Measurements from ENCODE around the gene CASP2.

The CASP2 gene

GRCh38 chr7:143343596-143343995, 55.4 kb downstream of the CASP2 start:
- no peak overlapping the region for H3K27ac ChIP-seq
- H3K9me3 ChIP-seq = no peaks in the 10 kb centered on the region
- H3K4me3 ChIP-seq (ENCODE audit: low read depth in 1 of 2, low read length in 1 of 2) = no peak overlapping the region
- H3K4me1 ChIP-seq (ENCODE audit: control insufficient read depth in 1 of 2, insufficient read depth in 1 of 2, low read depth in 1 of 2, low read length in 1 of 2) = peaks cover 9 to 12% of the 10 kb centered on the region in 2 experiments
- peaks cover 3% of the 10 kb centered on the region for H3K27me3 ChIP-seq
- H3K36me3 ChIP-seq = no peaks in the 10 kb centered on the region
- no peak for TF ChIP-seq CTCF (IDR thresholded peaks at IDR 0.05)

DNA sequence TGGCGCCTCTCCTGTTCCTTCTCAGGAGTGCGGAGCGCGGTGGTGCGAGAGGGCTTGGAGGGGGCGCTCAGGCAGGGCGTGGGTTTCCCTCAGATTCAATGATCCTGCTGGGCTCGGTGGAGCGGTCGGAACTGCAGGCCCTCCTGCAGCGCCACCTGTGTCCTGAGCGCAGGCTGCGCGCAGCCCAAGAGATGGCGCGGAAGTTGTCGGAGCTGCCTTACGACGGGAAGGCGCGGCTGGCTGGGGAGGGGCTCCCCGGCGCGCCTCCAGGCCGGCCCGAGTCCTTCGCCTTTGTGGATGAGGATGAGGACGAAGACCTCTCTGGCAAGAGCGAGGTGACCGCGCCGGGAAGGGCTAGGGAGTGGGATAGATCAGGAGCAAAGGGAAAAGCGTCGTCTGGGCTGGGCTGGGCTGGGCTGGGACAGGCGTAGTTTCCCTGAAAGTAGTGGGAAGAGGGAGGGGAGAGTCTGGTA, 57.3 kb downstream of the CASP2 start:
- Histone ChIP-seq H3K4me1 (ENCODE audit: control insufficient read depth in 1 of 2, insufficient read depth in 1 of 2, low read depth in 1 of 2, low read length in 1 of 2) (peaks cover 9 to 12% of the 10 kb centered on the region in 2 experiments), H3K27me3 (peaks cover 3% of the 10 kb centered on the region), H3K9me3 (no peaks in the 10 kb centered on the region), H3K36me3 (no peaks in the 10 kb centered on the region), H3K27ac (peak overlapping the region; percentile 23), H3K4me3 (ENCODE audit: low read depth in 1 of 2, low read length in 1 of 2) (peak overlapping the region; percentile 29 to 57)
- TF ChIP-seq CTCF (IDR thresholded peaks at IDR 0.05) = peak; percentile 73

GRCh38 chr7:143346018-143346417, 57.9 kb downstream of the CASP2 start:
- peak overlapping the region; percentile 23 for H3K27ac ChIP-seq
- peaks cover 9 to 12% of the 10 kb centered on the region in 2 experiments for H3K4me1 ChIP-seq (ENCODE audit: control insufficient read depth in 1 of 2, insufficient read depth in 1 of 2, low read depth in 1 of 2, low read length in 1 of 2)
- no peaks in the 10 kb centered on the region for H3K36me3 ChIP-seq
- peak; percentile 44 for TF ChIP-seq CTCF (IDR thresholded peaks at IDR 0.05)
- peaks cover 3% of the 10 kb centered on the region for H3K27me3 ChIP-seq
- peak overlapping the region in 1 of 2 experiments; percentile 57 for H3K4me3 ChIP-seq (ENCODE audit: low read depth in 1 of 2, low read length in 1 of 2)
- H3K9me3 ChIP-seq = no peaks in the 10 kb centered on the region

- Histone ChIP-seq H3K4me1 (ENCODE audit: control insufficient read depth in 1 of 2, insufficient read depth in 1 of 2, low read depth in 1 of 2, low read length in 1 of 2) (peaks cover 9 to 12% of the 10 kb centered on the region in 2 experiments), H3K36me3 (no peaks in the 10 kb centered on the region), H3K9me3 (no peaks in the 10 kb centered on the region), H3K27me3 (peaks cover 3% of the 10 kb centered on the region), H3K4me3 (ENCODE audit: low read depth in 1 of 2, low read length in 1 of 2) (no peak overlapping the region), H3K27ac (no peak overlapping the region)
- TF ChIP-seq CTCF (IDR thresholded peaks at IDR 0.05) = no peak
Measured at GRCh38 chr7:143347950-143348349, 59.8 kb downstream of the CASP2 start.

DNA sequence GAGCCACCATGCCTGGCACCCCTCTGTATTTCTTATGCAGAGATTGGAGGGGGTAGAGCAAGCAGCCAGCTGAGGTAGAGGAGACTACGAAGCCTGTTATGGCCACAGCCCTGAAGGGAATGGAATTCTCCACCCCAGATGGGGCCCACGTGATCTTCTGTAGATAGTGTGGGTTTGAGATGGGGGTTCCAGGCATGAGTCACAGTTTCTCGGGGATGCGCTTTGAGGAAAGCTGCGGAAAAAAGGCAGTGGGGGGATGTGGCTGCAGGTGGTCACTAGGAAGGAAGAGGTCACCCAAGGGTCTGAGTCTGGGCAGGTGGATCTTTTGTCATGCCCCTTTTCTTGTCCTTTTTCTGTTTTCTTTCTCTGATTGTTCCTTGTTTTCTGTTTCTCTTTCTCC, 62.9 kb downstream of the CASP2 start:
- no peak overlapping the region for H3K27ac ChIP-seq
- H3K4me3 ChIP-seq (ENCODE audit: low read depth in 1 of 2, low read length in 1 of 2) = no peak overlapping the region
- no peaks in the 10 kb centered on the region for H3K27me3 ChIP-seq
- H3K4me1 ChIP-seq (ENCODE audit: control insufficient read depth in 1 of 2, insufficient read depth in 1 of 2, low read depth in 1 of 2, low read length in 1 of 2) = peaks cover 0 to under 1% of the 10 kb centered on the region in 2 experiments
- no peaks in the 10 kb centered on the region for H3K9me3 ChIP-seq
- TF ChIP-seq CTCF (IDR thresholded peaks at IDR 0.05) = no peak
- H3K36me3 ChIP-seq = no peaks in the 10 kb centered on the region

DNA sequence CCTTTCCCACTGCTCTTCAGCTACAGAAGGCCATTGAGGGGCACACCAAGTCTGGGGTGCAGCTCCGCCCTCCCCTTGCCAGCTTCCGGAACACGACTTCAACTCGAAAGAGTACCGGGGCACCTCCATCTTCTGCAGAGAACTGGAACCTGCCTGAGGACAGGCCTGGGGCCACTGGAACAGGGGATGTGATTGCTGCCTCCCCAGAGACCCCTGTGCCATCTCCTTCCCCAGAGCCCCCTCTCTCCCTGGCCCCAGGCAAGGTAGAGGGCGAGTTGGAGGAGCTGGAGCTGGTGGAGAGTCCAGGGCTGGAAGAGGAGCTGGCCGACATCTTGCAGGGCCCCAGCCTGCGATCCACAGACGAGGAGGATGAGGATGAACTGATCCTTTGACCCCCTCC, 63.4 kb downstream of the CASP2 start:
- Histone ChIP-seq H3K4me3 (ENCODE audit: low read depth in 1 of 2, low read length in 1 of 2) (no peak overlapping the region), H3K36me3 (no peaks in the 10 kb centered on the region)

More for the DNA sequence above, 63.4 kb downstream of the CASP2 start:
- Histone ChIP-seq H3K4me1 (ENCODE audit: control insufficient read depth in 1 of 2, insufficient read depth in 1 of 2, low read depth in 1 of 2, low read length in 1 of 2) (no peaks in the 10 kb centered on the region), H3K27ac (no peak overlapping the region), H3K9me3 (no peaks in the 10 kb centered on the region), H3K27me3 (no peaks in the 10 kb centered on the region)
- no peak for TF ChIP-seq CTCF (IDR thresholded peaks at IDR 0.05)

Measured in neutrophil (primary cell).